HepG2 (cell line): ENCODE data around the gene MICALL2. TPM values are rescaled to one million over a fixed set of nuclear protein-coding genes. Genes with fewer than 3 reads are reported as not detected.

Experiments
- ATAC-seq: fragments of 200-7000 bp; cut with Tn5 transposase; 3 replicates; pipeline ENCODE4 v1.9.1; 2020; ENCODE audit warnings: mild to moderate bottlenecking, moderate library complexity
- BruUV-seq: library from RNA; stranded (reverse); fragments of 400-500 nt; replicated peaks from 2 replicates; lab custom pipeline; 2021; lab: Mats Ljungman, UMichigan
- CTCF ChIA-PET: fragments of 300-600 bp; formaldehyde crosslinking; extraction: SDS; loops from one replicate; lab custom pipeline; 2021; ENCODE audit warnings: low total read pairs, inconsistent platforms, low intra/inter-chr PET ratio; lab: Yijun Ruan, JAX
- POLR2A ChIA-PET: fragments of 350-600 bp; sonication (Branson Sonifier 250); formaldehyde crosslinking; loops from one replicate; lab custom pipeline; 2020; ENCODE audit warnings: antibody characterized with exemption, inconsistent platforms; lab: Yijun Ruan, JAX
- DNase-seq: peaks from one replicate; pipeline ENCODE4 v3.0.0-alpha.2; 2015; ENCODE audit warnings: low spot score
- FAIRE-seq: peaks from 3 replicates; lab custom pipeline; 2011; peaks lifted over from hg19 to GRCh38; lab: Jason Lieb, UNC
- H2AFZ ChIP-seq: one replicate; pipeline ENCODE4 v1.6.1; 2011; ENCODE audit warnings: low read length, inconsistent platforms
- H3K27ac ChIP-seq: fragments of 300-600 bp; 3 replicates; pipeline ENCODE4 v1.8.0; 2011; ENCODE audit warnings: mixed run types, mild to moderate bottlenecking, mixed read lengths, low read length, inconsistent platforms; ENCODE audit not compliant: insufficient read depth; ENCODE audit errors: extremely low read length
- H3K27me3 ChIP-seq, 2 experiments: fragments of 200-600 bp in 1 of 2; 2 replicates in 1 of 2; 3 replicates in 1 of 2; pipeline versions ENCODE4 v1.6.0 to v1.8.0; 2011; ENCODE audit warnings: low read length in 2 of 2, mild to moderate bottlenecking in 2 of 2, moderate library complexity in 2 of 2, inconsistent platforms in 1 of 2; ENCODE audit not compliant: insufficient read depth in 2 of 2, control insufficient read depth in 1 of 2
- H3K36me3 ChIP-seq, 2 experiments: fragments of 200-600 bp in 1 of 2; replicated peaks in 1 of 2; 2 replicates in 1 of 2; 3 replicates in 1 of 2; pipeline versions ENCODE4 v1.5.1 to v1.8.0; 2011; ENCODE audit warnings: low read length in 2 of 2, inconsistent platforms in 1 of 2; ENCODE audit not compliant: insufficient read depth in 2 of 2, control insufficient read depth in 1 of 2
- H3K4me1 ChIP-seq: 2 replicates; pipeline ENCODE4 v1.5.1; 2012; ENCODE audit warnings: low read length, inconsistent platforms; ENCODE audit not compliant: insufficient read depth
- H3K4me2 ChIP-seq: 2 replicates; pipeline ENCODE4 v1.6.0; 2011; ENCODE audit warnings: low read depth, low read length, inconsistent platforms
- H3K4me3 ChIP-seq, 3 experiments: fragments of 200-600 bp in 1 of 3; sonication (generic), shearing (Covaris generic) in 1 of 3; replicated peaks in 1 of 3; 2 replicates each; pipeline ENCODE4 v1.5.1; 2011 to 2016; ENCODE audit warnings: low read length in 3 of 3, inconsistent platforms in 2 of 3, low read depth in 2 of 3, mild to moderate bottlenecking in 2 of 3, control low read depth in 1 of 3, mixed read lengths in 1 of 3; ENCODE audit not compliant: insufficient read depth in 1 of 3
- H3K79me2 ChIP-seq: one replicate; pipeline ENCODE4 v1.6.1; 2011; ENCODE audit warnings: low read length, inconsistent platforms; ENCODE audit not compliant: insufficient read depth
- H3K9ac ChIP-seq: 2 replicates; pipeline ENCODE4 v1.6.0; 2011; ENCODE audit warnings: mild to moderate bottlenecking, low read depth, low read length, inconsistent platforms; ENCODE audit not compliant: insufficient read depth
- H3K9me3 ChIP-seq: 2 replicates; pipeline ENCODE4 v1.5.1; 2012; ENCODE audit warnings: mild to moderate bottlenecking, low read length
- H4K20me1 ChIP-seq: 2 replicates; pipeline ENCODE4 v1.6.0; 2011; ENCODE audit warnings: inconsistent platforms, mild to moderate bottlenecking, low read length, moderate library complexity; ENCODE audit not compliant: insufficient read depth
- AKAP8 ChIP-seq: sonication (generic); formaldehyde crosslinking; IDR thresholded peaks from 2 replicates; pipeline ENCODE4 v1.5.1; 2020; ENCODE audit warnings: mild to moderate bottlenecking, missing genetic modification reagents
- FOSL2 ChIP-seq: sonication (generic); formaldehyde crosslinking; IDR thresholded peaks from 2 replicates; pipeline ENCODE4 v1.4.0; 2020; ENCODE audit warnings: missing genetic modification reagents
- IKZF4 ChIP-seq: sonication (generic); formaldehyde crosslinking; IDR thresholded peaks from 2 replicates; pipeline ENCODE4 v1.5.1; 2020; ENCODE audit warnings: borderline replicate concordance, mild to moderate bottlenecking, low read depth, missing genetic modification reagents; ENCODE audit errors: not compliant biosample characterization
- MYPOP ChIP-seq: sonication (generic); formaldehyde crosslinking; IDR thresholded peaks from 2 replicates; pipeline ENCODE4 v1.8.1; 2023; ENCODE audit warnings: mild to moderate bottlenecking, moderate library complexity, missing genetic modification reagents
- RELA ChIP-seq: sonication (generic); formaldehyde crosslinking; IDR thresholded peaks from 2 replicates; pipeline ENCODE4 v1.4.0; 2020; ENCODE audit warnings: missing genetic modification reagents
- ZEB1 ChIP-seq: IDR thresholded peaks from 2 replicates; pipeline ENCODE4 v1.6.1; 2012; ENCODE audit warnings: mild to moderate bottlenecking, low read depth, inconsistent platforms; ENCODE audit not compliant: insufficient replicate concordance
- ZNF768 ChIP-seq: sonication (generic); formaldehyde crosslinking; IDR thresholded peaks from 2 replicates; pipeline ENCODE4 v1.4.0; 2020; ENCODE audit warnings: missing genetic modification reagents
- ZSCAN31 ChIP-seq: sonication (generic); formaldehyde crosslinking; IDR thresholded peaks from 2 replicates; pipeline ENCODE4 v1.5.0; 2020; ENCODE audit warnings: low read depth, mild to moderate bottlenecking, missing genetic modification reagents
- WGBS: methylation state at CpG from one replicate; pipeline ENCODE4 v1.1.6; 2017; ENCODE audit warnings: low lambda C conversion rate; 5-methylcytosine and 5-hydroxymethylcytosine counted together
- in situ Hi-C: cut with HindIII; loops from 2 replicates; pipeline ENCODE4 v1.10.0; 2017; ENCODE audit warnings: low pct_unique_long_range_greater_than_20kb; ENCODE audit not compliant: extremely low pct_ligation_motif_present
- intact Hi-C: fragments of 100-400 bp; cut with micrococcal nuclease; formaldehyde crosslinking; loops from one replicate; pipeline ENCODE4 v1.10.0; 2022; ENCODE audit not compliant: unreplicated experiment
- polyA plus RNA-seq, 8 experiments: library from polyadenylated mRNA; depleted of rRNA in 3 of 8; stranded (reverse) in 7 of 8; unstranded in 1 of 8; fragments of >200 nt; fragmentation: Illumina TruSeq in 4 of 8; extraction: Trizol in 4 of 8; gene quantifications; 2 replicates each; pipeline versions ENCODE4 v1.2.1 to v1.2.3, GENCODE V29; 2011 to 2016; ENCODE audit warnings: low read depth in 4 of 8, missing spikeins in 1 of 8, mixed read lengths in 1 of 8; ENCODE audit not compliant: insufficient read depth in 1 of 8
- total RNA-seq, 5 experiments: library from RNA; depleted of rRNA; stranded (reverse); fragments of >200 nt; fragmentation: Illumina TruSeq; extraction: Trizol; gene quantifications; 2 replicates each; pipeline ENCODE4 v1.2.3, GENCODE V29; 2016; ENCODE audit warnings: low read depth in 1 of 5

The MICALL2 gene
- total and polyA plus RNA-seq, 2 of the 13 experiments (the other 11 are each of a cell fraction or from before 2014, with no cell fraction given) = 5.8 to 12.4 TPM

DNA sequence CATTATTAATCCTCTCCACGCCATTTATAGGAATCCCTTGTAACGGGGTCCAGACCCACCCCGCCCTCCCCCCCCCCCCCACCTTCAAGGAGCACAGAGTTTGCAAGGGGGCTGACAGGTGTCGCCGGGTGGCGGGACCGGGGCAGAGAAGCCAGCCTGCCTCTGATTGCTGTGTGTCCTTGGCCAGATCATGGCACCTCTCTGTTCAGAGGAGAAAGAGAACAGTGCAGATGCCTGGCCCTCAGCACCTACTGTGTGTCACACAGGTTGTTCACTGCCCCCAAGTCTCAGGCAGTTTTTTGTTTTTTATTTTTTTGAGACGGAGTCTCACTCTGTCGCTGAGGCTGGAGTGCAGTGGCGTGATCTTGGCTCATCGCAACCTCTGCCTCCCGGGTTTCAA lies 5.4 kb upstream of the MICALL2 start:
- intact Hi-C loops = no loop called here

GRCh38 chr7:1463676-1464223 lies 4.5 kb upstream of the MICALL2 start:
- 35% methylated on average over 11 of the region's 18 CpGs for WGBS
- H3K9me3 ChIP-seq = no peaks in the 10 kb centered on the region
- no TSS peak for BruUV-seq
- no peak overlapping the region for H3K4me2 ChIP-seq
- ChIA-PET CTCF (no interaction called here), POLR2A (no interaction called here)
- H3K27ac ChIP-seq = no peak overlapping the region
- H3K36me3 ChIP-seq = no peaks in the 10 kb centered on the region
- no peak for DNase-seq
- no peaks in the 10 kb centered on the region for H3K27me3 ChIP-seq
- in situ Hi-C loops (no loop called here), intact Hi-C loops (no loop called here)
- no peak for FAIRE-seq
- H3K4me1 ChIP-seq = peaks cover 61% of the 10 kb centered on the region
- no peak overlapping the region for H3K9ac ChIP-seq
- no peak for TF ChIP-seq IKZF4 (CRISPR knock-in tag)
- no peak for TF ChIP-seq FOSL2
- no peak for TF ChIP-seq MYPOP (CRISPR knock-in tag)
- TF ChIP-seq ZEB1 = no peak
- TF ChIP-seq AKAP8 (CRISPR knock-in tag) = peak; percentile 49; the same call in 1 of the 2 replicates
- no peak for TF ChIP-seq ZSCAN31 (CRISPR knock-in tag)
- ATAC-seq = no peak
- H3K4me3 ChIP-seq = no peak overlapping the region
- peaks cover 3% of the 10 kb centered on the region for H3K79me2 ChIP-seq
- H4K20me1 ChIP-seq = no peaks in the 10 kb centered on the region
- no peak overlapping the region for H2AFZ ChIP-seq

More for the DNA sequence above, 5.4 kb upstream of the MICALL2 start:
- WGBS = 91% methylated on average over 12 of the region's 12 CpGs
- ChIA-PET POLR2A (no interaction called here), CTCF (no interaction called here)
- H3K36me3 ChIP-seq = no peaks in the 10 kb centered on the region
- FAIRE-seq = no peak
- in situ Hi-C loops = loop anchor here (5.0 kb wide), 1 partner anchor 32 kb away; no protein-coding TSS in a partner anchor
- H3K4me1 ChIP-seq = peaks cover 61% of the 10 kb centered on the region
- no TSS peak for BruUV-seq
- no peaks in the 10 kb centered on the region for H3K79me2 ChIP-seq
- ATAC-seq = no peak
- no peak overlapping the region for H3K27ac ChIP-seq
- H3K27me3 ChIP-seq = no peaks in the 10 kb centered on the region
- no peak overlapping the region for H3K4me3 ChIP-seq
- no peak for TF ChIP-seq RELA (CRISPR knock-in tag)
- TF ChIP-seq ZNF768 = peak; percentile 95
- H4K20me1 ChIP-seq = no peaks in the 10 kb centered on the region
- H3K9me3 ChIP-seq = no peaks in the 10 kb centered on the region
- H3K4me2 ChIP-seq = no peak overlapping the region
- no peak overlapping the region for H3K9ac ChIP-seq
- H2AFZ ChIP-seq = no peak overlapping the region
- no peak for DNase-seq
